Retinal pigment epithelial cell (primary cell): ENCODE data around the gene CSNK1G1.
A peak's percentile ranks its signal among the peaks of the same experiment; 100 is the strongest.
"Not testable (repeated sequence)": the region's sequence is repeated elsewhere in the genome, so short reads cannot be mapped to it uniquely, and the experiment has no call there.

Experiments
- DNase-seq: peaks from one replicate; pipeline ENCODE4 v3.0.0-alpha.2; 2010; ENCODE audit warnings: low read depth
- H3K4me3 ChIP-seq: 2 replicates; pipeline ENCODE4 v1.5.1; 2011; ENCODE audit warnings: mild to moderate bottlenecking, low read length, control low read depth, moderate library complexity
- TF ChIP-seq, protein P1 (sequence below): conservative IDR thresholded peaks from 2 replicates; pipeline ENCODE4 v1.5.1; 2011; ENCODE audit warnings: low read depth, low read length, control low read depth, inconsistent platforms

Gene CSNK1G1

DNA sequence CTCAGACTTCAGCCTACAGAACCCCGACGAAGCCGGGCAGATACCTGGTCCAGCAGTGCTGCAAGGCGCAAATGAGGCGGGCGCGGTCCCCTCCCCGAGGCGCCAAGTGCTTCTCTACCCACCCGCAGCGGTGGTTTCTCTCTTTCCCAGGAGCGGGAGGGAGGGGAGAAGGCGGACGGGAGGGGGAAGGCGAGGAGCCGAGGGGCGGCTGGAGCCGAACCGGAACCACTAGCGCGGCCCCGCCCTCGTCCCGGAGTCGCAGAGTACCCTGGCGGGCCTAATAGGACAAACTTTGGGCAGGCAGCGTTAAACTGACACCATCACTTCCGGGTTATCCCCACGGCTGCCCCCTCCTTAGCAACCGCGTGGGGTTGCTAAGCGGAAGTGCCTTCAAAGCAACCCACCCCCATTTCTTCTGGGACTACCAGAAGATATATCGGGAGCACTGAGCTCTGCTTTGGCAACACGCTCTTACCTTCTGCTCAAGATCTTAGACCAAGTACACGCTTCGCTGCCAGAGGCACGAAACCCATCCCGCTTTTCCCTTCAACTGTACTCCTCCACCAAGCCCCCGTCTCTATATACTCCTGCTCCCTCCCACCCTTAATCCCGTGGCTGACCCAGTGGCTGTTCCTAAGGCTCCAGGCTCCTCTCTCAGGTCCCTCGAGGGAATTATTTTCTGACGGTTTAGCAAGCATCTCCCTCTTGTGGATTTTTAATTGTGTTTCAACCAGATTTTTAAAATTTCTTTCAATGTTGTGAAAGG is at the start of gene CSNK1G1:
CSNK1G1 (minus strand) TSS at position 230 of the 766 bp plus-strand sequence. CDS start 55,674 bp downstream, outside the sequence.
- DNase-seq = peak; percentile 94
- H3K4me3 ChIP-seq = peak within 1 kb of the TSS; percentile 95
- TF ChIP-seq, protein P1, sequence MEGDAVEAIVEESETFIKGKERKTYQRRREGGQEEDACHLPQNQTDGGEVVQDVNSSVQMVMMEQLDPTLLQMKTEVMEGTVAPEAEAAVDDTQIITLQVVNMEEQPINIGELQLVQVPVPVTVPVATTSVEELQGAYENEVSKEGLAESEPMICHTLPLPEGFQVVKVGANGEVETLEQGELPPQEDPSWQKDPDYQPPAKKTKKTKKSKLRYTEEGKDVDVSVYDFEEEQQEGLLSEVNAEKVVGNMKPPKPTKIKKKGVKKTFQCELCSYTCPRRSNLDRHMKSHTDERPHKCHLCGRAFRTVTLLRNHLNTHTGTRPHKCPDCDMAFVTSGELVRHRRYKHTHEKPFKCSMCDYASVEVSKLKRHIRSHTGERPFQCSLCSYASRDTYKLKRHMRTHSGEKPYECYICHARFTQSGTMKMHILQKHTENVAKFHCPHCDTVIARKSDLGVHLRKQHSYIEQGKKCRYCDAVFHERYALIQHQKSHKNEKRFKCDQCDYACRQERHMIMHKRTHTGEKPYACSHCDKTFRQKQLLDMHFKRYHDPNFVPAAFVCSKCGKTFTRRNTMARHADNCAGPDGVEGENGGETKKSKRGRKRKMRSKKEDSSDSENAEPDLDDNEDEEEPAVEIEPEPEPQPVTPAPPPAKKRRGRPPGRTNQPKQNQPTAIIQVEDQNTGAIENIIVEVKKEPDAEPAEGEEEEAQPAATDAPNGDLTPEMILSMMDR = peak; percentile 50

DNA sequence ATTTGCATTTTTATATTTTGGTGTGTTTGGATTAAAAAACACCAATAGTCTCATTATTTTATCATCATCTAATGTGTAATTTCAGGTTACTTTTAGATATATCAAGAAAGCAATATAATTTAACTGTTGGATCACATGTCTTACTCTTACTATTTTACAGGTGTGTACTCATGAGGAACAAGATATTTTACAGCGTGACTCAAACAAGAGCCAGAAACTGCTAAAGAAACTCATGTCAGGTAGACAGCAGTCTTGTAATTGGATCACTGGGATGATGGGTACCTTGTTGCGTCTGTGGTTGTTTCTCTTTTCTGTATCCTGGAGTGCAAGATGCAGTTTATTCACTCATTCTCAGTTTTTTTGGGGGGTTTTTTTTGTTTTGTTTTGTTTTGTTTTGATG is 44.6 kb upstream of the CSNK1G1 start:
- TF ChIP-seq, protein P1 = no peak
- DNase-seq = no peak
- H3K4me3 ChIP-seq = no peak overlapping the region

DNA sequence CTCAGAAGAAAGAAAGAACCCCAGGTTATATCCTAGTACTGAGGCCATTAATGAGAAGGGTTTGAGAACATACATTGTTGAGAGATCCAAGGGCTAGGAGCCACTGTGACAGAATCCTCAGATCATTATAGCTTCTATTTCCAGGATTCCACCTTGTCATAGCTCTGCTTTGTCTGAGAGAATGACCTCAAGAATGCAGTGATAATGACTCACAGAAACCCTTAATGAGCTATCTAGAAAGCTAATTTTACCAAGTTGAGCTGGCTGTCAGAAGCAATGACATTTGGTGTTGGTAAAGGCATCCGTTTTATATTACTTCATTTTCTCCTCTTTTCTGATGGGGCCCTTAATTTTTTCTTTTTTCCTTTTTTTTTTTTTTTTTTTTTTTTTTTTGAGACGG is 42.6 kb upstream of the CSNK1G1 start:
- no peak for DNase-seq
- TF ChIP-seq, protein P1 = no peak
- no peak overlapping the region for H3K4me3 ChIP-seq

DNA sequence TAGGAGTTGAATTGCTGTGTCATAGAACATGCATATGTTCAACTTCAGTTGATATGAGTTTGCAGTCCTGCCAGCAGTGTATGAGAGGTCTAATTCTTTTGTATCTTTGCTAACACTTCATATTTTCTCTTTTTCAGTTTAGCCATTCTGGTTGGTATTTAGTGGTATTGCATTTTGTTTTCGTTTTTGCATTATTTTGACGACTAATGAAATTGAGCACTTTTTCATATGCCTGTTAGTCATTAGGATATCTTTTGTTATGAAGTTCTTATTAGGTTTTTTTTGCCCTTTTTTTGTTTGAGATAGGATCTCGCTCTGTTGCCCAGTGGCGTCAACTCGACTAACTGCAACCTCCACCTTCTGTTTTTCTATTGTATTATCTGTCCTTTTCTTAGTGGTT is 40.8 kb upstream of the CSNK1G1 start:
- no peak for DNase-seq
- TF ChIP-seq, protein P1 = no peak
- H3K4me3 ChIP-seq = no peak overlapping the region

DNA sequence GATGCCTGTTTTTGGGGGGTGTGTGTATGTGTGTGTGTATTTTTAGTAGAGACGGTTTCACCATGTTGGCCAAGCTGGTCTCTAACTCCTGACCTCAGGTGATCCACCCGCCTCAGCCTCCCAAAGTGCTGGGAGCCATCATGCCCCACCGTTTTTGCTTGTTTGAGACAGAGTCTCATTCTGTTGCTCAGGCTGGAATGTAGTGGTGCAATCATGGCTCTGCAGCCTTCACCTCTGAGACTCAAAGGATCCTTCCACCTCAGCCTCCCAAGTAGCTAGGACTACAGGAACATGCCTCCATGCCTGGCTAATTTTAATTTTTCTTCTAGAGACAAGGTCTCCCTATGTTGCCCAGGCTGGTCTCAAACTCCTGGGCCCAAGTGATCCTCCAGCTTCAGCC is 36.5 kb upstream of the CSNK1G1 start:
- DNase-seq = not testable (repeated sequence)

DNA sequence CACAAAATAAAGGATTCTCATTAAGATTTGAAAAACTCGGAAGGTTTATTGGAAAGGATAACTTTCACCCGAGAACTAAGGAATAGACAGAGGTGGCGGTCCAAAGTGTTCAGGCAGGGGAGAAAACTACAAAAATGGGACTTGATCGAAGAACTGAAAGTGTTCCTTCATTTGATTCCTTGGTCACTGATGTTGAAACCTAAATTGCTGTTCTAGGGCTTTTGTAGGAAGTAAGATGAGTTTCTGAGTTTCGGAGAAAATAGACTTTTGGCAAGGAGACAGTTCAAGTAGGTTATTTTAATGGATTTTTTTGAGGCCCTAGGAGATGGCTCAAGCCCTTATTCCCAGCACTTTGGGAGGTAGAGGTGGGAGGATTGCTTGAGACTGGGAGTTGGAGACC is 33.1 kb upstream of the CSNK1G1 start:
- H3K4me3 ChIP-seq = no peak overlapping the region
- no peak for DNase-seq
- TF ChIP-seq, protein P1 = no peak

More for the DNA sequence above, 36.5 kb upstream of the CSNK1G1 start:
- not testable (repeated sequence) for H3K4me3 ChIP-seq

DNA sequence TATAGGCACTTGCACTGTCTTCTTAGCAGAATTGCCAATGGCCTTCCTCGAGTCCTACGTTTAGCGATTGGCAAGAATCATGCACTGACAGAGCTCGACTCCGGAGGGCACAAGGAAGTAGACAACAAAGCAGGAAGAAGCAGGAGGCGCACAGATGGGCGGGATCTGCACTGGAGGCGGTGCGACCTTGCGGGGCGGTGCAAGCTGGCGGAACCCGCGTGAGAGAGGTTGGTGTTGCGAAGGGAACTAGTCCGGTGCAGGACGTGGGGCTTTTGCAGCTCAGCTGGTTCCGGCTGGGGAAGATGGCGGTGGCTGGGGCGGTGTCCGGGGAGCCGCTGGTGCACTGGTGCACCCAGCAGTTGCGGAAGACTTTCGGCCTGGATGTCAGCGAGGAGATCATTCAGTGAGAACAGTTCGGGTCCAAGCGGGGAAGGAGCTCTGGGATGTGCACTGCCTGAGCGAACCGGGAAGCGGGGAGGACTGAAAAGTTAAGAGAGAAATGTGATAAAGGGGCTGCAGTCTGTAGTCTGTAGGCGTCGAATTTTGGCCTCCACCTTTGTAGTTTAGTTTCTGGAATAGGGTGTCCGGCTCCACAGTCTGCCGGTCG is 31.7 kb upstream of the CSNK1G1 start, which contains the start of gene TRIP4:
TRIP4 (plus strand) TSS at position 275 of the 607 bp plus-strand sequence; CDS start at position 303, 28 bp downstream.
- peak within 1 kb of the TSS; percentile 96 for H3K4me3 ChIP-seq
- DNase-seq = peak; percentile 91
- TF ChIP-seq, protein P1 = no peak
